SK-N-SH (cell line): ENCODE data around the gene MAPRE3. TPM values are rescaled to one million over a fixed set of nuclear protein-coding genes. Genes with fewer than 3 reads are reported as not detected.

Experiments
- CTCF ChIA-PET: fragments of 300-600, 350-600 bp; formaldehyde crosslinking; extraction: SDS; loops from one replicate; lab custom pipeline; 2021; lab: Yijun Ruan, JAX
- POLR2A ChIA-PET: fragments of 350-600 bp; sonication (Branson Sonifier 250); formaldehyde crosslinking; extraction: SDS; loops from one replicate; lab custom pipeline; 2020; ENCODE audit warnings: antibody characterized with exemption, inconsistent platforms; lab: Yijun Ruan, JAX
- DNase-seq: peaks from one replicate; pipeline ENCODE4 v3.0.0; 2012
- H2AFZ ChIP-seq: fragments of 200-600 bp; sonication (generic); 2 replicates; pipeline ENCODE4 v1.8.1; 2016; ENCODE audit warnings: antibody characterized with exemption, mild to moderate bottlenecking, low read depth
- H3F3A ChIP-seq: fragments of 200-600 bp; sonication (generic); replicated peaks from 2 replicates; pipeline ENCODE3; 2016; ENCODE audit warnings: antibody characterized with exemption, mild to moderate bottlenecking; ENCODE audit not compliant: insufficient read depth
- H3K27ac ChIP-seq, 2 experiments: fragments of 200-500 bp in 1 of 2; fragments of 200-600 bp in 1 of 2; sonication (Bioruptor generic) in 1 of 2; sonication (generic), shearing (Covaris generic) in 1 of 2; 2 replicates each; pipeline versions ENCODE4 v1.5.1 to v1.6.1; 2014 to 2016; ENCODE audit warnings: low read depth in 2 of 2, inconsistent platforms in 1 of 2, low read length in 1 of 2, mild to moderate bottlenecking in 1 of 2, mixed read lengths in 1 of 2
- H3K27me3 ChIP-seq: fragments of 200-600 bp; sonication (generic), shearing (Covaris generic); 2 replicates; pipeline ENCODE4 v1.6.1; 2016; ENCODE audit warnings: mixed run types; ENCODE audit not compliant: insufficient read depth
- H3K36me3 ChIP-seq, 2 experiments: fragments of 200-500 bp in 1 of 2; fragments of 200-600 bp in 1 of 2; sonication (Bioruptor generic) in 1 of 2; sonication (generic) in 1 of 2; replicated peaks in 1 of 2; 2 replicates each; pipeline versions ENCODE3 to v1.5.1; 2014 to 2016; ENCODE audit warnings: low read length in 1 of 2, mild to moderate bottlenecking in 1 of 2; ENCODE audit not compliant: insufficient read depth in 2 of 2, control insufficient read depth in 1 of 2
- H3K4me1 ChIP-seq, 2 experiments: fragments of 200-500 bp in 1 of 2; fragments of 200-600 bp in 1 of 2; sonication (Bioruptor generic) in 1 of 2; sonication (generic), shearing (Covaris generic) in 1 of 2; 2 replicates each; pipeline versions ENCODE4 v1.5.1 to v1.6.1; 2014 to 2016; ENCODE audit warnings: low read depth in 1 of 2, low read length in 1 of 2, mixed run types in 1 of 2; ENCODE audit not compliant: insufficient read depth in 2 of 2, control insufficient read depth in 1 of 2
- H3K4me2 ChIP-seq: fragments of 200-600 bp; sonication (generic), shearing (Covaris generic); 2 replicates; pipeline ENCODE4 v1.6.1; 2017; ENCODE audit warnings: mixed run types
- H3K4me3 ChIP-seq, 2 experiments: fragments of 200-500 bp in 1 of 2; fragments of 200-600 bp in 1 of 2; sonication (Bioruptor generic) in 1 of 2; sonication (generic), shearing (Covaris generic) in 1 of 2; 2 replicates each; pipeline versions ENCODE4 v1.5.1 to v1.8.1; 2014 to 2016; ENCODE audit warnings: low read depth in 2 of 2, inconsistent platforms in 1 of 2, low read length in 1 of 2, mild to moderate bottlenecking in 1 of 2, mixed read lengths in 1 of 2, moderate library complexity in 1 of 2
- H3K79me2 ChIP-seq: fragments of 200-600 bp; sonication (generic); 2 replicates; pipeline ENCODE4 v1.8.1; 2017; ENCODE audit warnings: mild to moderate bottlenecking; ENCODE audit not compliant: insufficient read depth
- H3K9ac ChIP-seq: fragments of 200-600 bp; sonication (generic); 2 replicates; pipeline ENCODE4 v1.6.1; 2017; ENCODE audit warnings: mixed run types
- H3K9me2 ChIP-seq: fragments of 200-600 bp; sonication (generic); 2 replicates; pipeline ENCODE4 v1.6.1; 2017; ENCODE audit warnings: mixed run types
- H3K9me3 ChIP-seq: fragments of 200-600 bp; sonication (generic); 2 replicates; pipeline ENCODE4 v1.6.1; 2017; ENCODE audit warnings: mixed run types, mild to moderate bottlenecking, moderate library complexity
- H4K20me1 ChIP-seq: fragments of 200-600 bp; sonication (generic); 2 replicates; pipeline ENCODE4 v1.6.1; 2017; ENCODE audit warnings: mild to moderate bottlenecking, mixed run types; ENCODE audit not compliant: insufficient read depth
- CHD2 ChIP-seq: fragments of 150-350 bp; IDR thresholded peaks from 2 replicates; pipeline ENCODE4 v1.6.1; 2018; ENCODE audit warnings: low read length; ENCODE audit not compliant: partially characterized antibody
- EP300 ChIP-seq, 2 experiments: IDR thresholded peaks; 2 replicates each; pipeline versions ENCODE4 v1.4.0 to v1.6.1; 2012; ENCODE audit warnings: borderline replicate concordance in 1 of 2, low read depth in 1 of 2, low read length in 1 of 2
- EZH2phosphoT487 ChIP-seq: fragments of 200-600 bp; sonication (generic); IDR thresholded peaks from 2 replicates; pipeline ENCODE4 v1.6.1; 2017; ENCODE audit warnings: low read depth, mixed run types, mild to moderate bottlenecking, antibody characterized with exemption, moderate library complexity, borderline replicate concordance
- FOSL2 ChIP-seq: IDR thresholded peaks from 2 replicates; pipeline ENCODE4 v1.4.0; 2012; ENCODE audit warnings: low read depth, mild to moderate bottlenecking, moderate library complexity, borderline replicate concordance
- FOXM1 ChIP-seq: IDR thresholded peaks from 2 replicates; pipeline ENCODE4 v1.4.0; 2012; ENCODE audit warnings: low read depth, mild to moderate bottlenecking
- GATA2 ChIP-seq: sonication (generic); formaldehyde crosslinking; IDR thresholded peaks from 2 replicates; pipeline ENCODE4 v1.5.0; 2020; ENCODE audit warnings: mild to moderate bottlenecking, missing genetic modification reagents
- IRF3 ChIP-seq: fragments of 150-350 bp; IDR thresholded peaks from 2 replicates; pipeline ENCODE4 v1.6.1; 2016; ENCODE audit warnings: mild to moderate bottlenecking, low read depth, low read length
- JUND ChIP-seq: IDR thresholded peaks from 2 replicates; pipeline ENCODE4 v1.4.0; 2012
- MAX ChIP-seq: IDR thresholded peaks from 2 replicates; pipeline ENCODE4 v1.4.0; 2012; ENCODE audit warnings: low read depth
- MEF2A ChIP-seq: IDR thresholded peaks from 2 replicates; pipeline ENCODE4 v1.4.0; 2012; ENCODE audit warnings: low read depth, borderline replicate concordance
- NFIC ChIP-seq: IDR thresholded peaks from 2 replicates; pipeline ENCODE4 v1.4.0; 2012; ENCODE audit warnings: borderline replicate concordance
- NRF1 ChIP-seq: IDR thresholded peaks from 2 replicates; pipeline ENCODE4 v1.6.1; 2012; ENCODE audit warnings: low read depth, mild to moderate bottlenecking, low read length
- POLR2AphosphoS5 ChIP-seq: IDR thresholded peaks from 2 replicates; pipeline ENCODE4 v1.6.1; 2012; ENCODE audit warnings: low read depth, low read length
- RCOR1 ChIP-seq: fragments of 150-350 bp; IDR thresholded peaks from 2 replicates; pipeline ENCODE4 v1.6.1; 2017; ENCODE audit warnings: antibody characterized with exemption, low read length
- REST ChIP-seq: IDR thresholded peaks from 2 replicates; pipeline ENCODE4 v1.6.1; 2012; ENCODE audit warnings: mild to moderate bottlenecking, low read depth, low read length, moderate library complexity
- RFX5 ChIP-seq: IDR thresholded peaks from 2 replicates; pipeline ENCODE4 v1.6.1; 2012; ENCODE audit warnings: mild to moderate bottlenecking, improper control_type of control experiment, low read length
- RXRA ChIP-seq: IDR thresholded peaks from 2 replicates; pipeline ENCODE4 v1.4.0; 2012; ENCODE audit warnings: low read depth, mild to moderate bottlenecking, borderline replicate concordance
- SMC3 ChIP-seq: IDR thresholded peaks from 2 replicates; pipeline ENCODE4 v1.6.1; 2012; ENCODE audit warnings: low read depth, low read length, improper control_type of control experiment
- TAF1 ChIP-seq: IDR thresholded peaks from 2 replicates; pipeline ENCODE4 v1.6.1; 2012; ENCODE audit warnings: low read depth, mild to moderate bottlenecking, low read length, moderate library complexity, borderline replicate concordance
- TCF12 ChIP-seq: IDR thresholded peaks from 2 replicates; pipeline ENCODE4 v1.4.0; 2012
- USF2 ChIP-seq: fragments of 150-350 bp; IDR thresholded peaks from 2 replicates; pipeline ENCODE4 v1.6.1; 2017; ENCODE audit warnings: antibody characterized with exemption, low read length, low read depth, borderline replicate concordance
- YY1 ChIP-seq: IDR thresholded peaks from 2 replicates; pipeline ENCODE4 v1.4.0; 2012; ENCODE audit warnings: low read depth, mild to moderate bottlenecking
- WGBS: methylation state at CpG from one replicate; pipeline ENCODE4 v1.1.6; 2017; ENCODE audit warnings: low lambda C conversion rate; 5-methylcytosine and 5-hydroxymethylcytosine counted together
- polyA plus RNA-seq, 3 experiments: library from polyadenylated mRNA; depleted of rRNA; stranded (reverse); fragments of >200 nt; gene quantifications; 2 replicates each; pipeline ENCODE4 v1.2.3, GENCODE V29; 2012
- TF ChIP-seq, protein P1 (sequence below): fragments of 200-600 bp; sonication (generic); IDR thresholded peaks from 2 replicates; pipeline ENCODE4 v1.6.1; 2017; ENCODE audit warnings: antibody characterized with exemption, mild to moderate bottlenecking, moderate library complexity
- TF ChIP-seq, protein P2 (sequence below): IDR thresholded peaks from 2 replicates; pipeline ENCODE4 v1.4.0; 2012; ENCODE audit warnings: low read depth, borderline replicate concordance

The MAPRE3 gene
- polyA plus RNA-seq, 1 of the 3 experiments (the other 2 are of a cell fraction), result 24.4 TPM

DNA sequence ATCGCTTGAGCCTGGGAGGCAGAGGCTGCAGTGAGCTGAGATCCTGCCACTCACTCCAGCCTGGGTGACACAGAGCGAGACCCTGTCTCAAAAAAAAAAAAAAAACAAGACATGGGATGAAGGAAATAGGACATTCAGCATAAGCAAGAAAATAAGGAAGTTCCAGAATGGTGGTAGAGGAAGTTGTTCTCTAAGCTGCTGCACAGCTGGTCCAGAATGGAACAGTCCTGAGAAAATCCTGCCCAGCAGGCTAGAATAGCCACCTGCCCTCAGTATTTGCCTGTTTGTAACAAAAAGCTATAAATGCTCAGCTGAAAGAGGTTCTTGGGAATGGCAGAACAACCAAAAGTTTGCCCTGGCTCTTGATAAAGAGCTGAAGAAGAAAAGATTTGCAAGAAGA lies 11.1 kb upstream of the MAPRE3 start (continued):
- TF ChIP-seq IRF3 (no peak), TCF12 (no peak), FOSL2 (no peak), FOXM1 (no peak), TAF1 (no peak), MEF2A (no peak), MAX (no peak), JUND (no peak)

- H4K20me1 ChIP-seq, result no peaks in the 10 kb centered on the region
- no peak overlapping the region for H3K4me2 ChIP-seq
- no peak overlapping the region for H2AFZ ChIP-seq
- no peaks in the 10 kb centered on the region for H3K79me2 ChIP-seq
- H3K9me3 ChIP-seq, result no peaks in the 10 kb centered on the region
- ChIA-PET CTCF (interaction anchor here (0.6 to 21.9 kb wide), 13 partner anchors 10 to 338 kb away, joined by 3 to 1017 read pairs (median 5); partner anchors contain the start of genes DPYSL5 and TMEM214), POLR2A (no interaction called here)
- H3K9ac ChIP-seq, result no peak overlapping the region
- peaks cover 0 to 3% of the 10 kb centered on the region in 2 experiments; a peak in 1 of 4 replicates for H3K4me1 ChIP-seq
- DNase-seq, result no peak
- no peaks in the 10 kb centered on the region for H3K36me3 ChIP-seq
- H3F3A ChIP-seq, result no peaks in the 10 kb centered on the region
- H3K9me2 ChIP-seq, result no peaks in the 10 kb centered on the region
- peaks cover 21% of the 10 kb centered on the region; the same call in 1 of the 2 replicates for H3K27me3 ChIP-seq
- no peak overlapping the region for H3K27ac ChIP-seq
- H3K4me3 ChIP-seq, result no peak overlapping the region
- TF ChIP-seq REST (no peak), USF2 (no peak), NFIC (no peak), CHD2 (no peak), EZH2phosphoT487 (no peak), POLR2AphosphoS5 (no peak), FOXM1 (no peak), TAF1 (no peak), GATA2 (CRISPR knock-in tag) (no peak), SMC3 (no peak), RXRA (no peak), YY1 (no peak), RCOR1 (no peak), NRF1 (no peak), RFX5 (no peak), EP300 (IDR thresholded peaks at IDR 0.05; ENCODE audit: borderline replicate concordance in 1 of 2, low read depth in 1 of 2, low read length in 1 of 2) (no peak)
- TF ChIP-seq, protein P1, sequence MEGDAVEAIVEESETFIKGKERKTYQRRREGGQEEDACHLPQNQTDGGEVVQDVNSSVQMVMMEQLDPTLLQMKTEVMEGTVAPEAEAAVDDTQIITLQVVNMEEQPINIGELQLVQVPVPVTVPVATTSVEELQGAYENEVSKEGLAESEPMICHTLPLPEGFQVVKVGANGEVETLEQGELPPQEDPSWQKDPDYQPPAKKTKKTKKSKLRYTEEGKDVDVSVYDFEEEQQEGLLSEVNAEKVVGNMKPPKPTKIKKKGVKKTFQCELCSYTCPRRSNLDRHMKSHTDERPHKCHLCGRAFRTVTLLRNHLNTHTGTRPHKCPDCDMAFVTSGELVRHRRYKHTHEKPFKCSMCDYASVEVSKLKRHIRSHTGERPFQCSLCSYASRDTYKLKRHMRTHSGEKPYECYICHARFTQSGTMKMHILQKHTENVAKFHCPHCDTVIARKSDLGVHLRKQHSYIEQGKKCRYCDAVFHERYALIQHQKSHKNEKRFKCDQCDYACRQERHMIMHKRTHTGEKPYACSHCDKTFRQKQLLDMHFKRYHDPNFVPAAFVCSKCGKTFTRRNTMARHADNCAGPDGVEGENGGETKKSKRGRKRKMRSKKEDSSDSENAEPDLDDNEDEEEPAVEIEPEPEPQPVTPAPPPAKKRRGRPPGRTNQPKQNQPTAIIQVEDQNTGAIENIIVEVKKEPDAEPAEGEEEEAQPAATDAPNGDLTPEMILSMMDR, result no peak
- TF ChIP-seq, protein P2, sequence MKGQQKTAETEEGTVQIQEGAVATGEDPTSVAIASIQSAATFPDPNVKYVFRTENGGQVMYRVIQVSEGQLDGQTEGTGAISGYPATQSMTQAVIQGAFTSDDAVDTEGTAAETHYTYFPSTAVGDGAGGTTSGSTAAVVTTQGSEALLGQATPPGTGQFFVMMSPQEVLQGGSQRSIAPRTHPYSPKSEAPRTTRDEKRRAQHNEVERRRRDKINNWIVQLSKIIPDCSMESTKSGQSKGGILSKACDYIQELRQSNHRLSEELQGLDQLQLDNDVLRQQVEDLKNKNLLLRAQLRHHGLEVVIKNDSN, result no peak
- 66% methylated on average over 3 of the region's 3 CpGs for WGBS
Observed at GRCh38 chr2:26964446-26965130, 5.8 kb upstream of the MAPRE3 start.
